Caco-2 (cell line): ENCODE data around the gene IP6K1. TPM values are rescaled to one million over a fixed set of nuclear protein-coding genes. Genes with fewer than 3 reads are reported as not detected.

Source experiments
- BruUV-seq: library from RNA; stranded (reverse); fragments of 400-500 nt; replicated peaks from 2 replicates; lab custom pipeline; 2021; lab: Mats Ljungman, UMichigan
- CTCF ChIA-PET: fragments of 300-600 bp; sonication (Branson Sonifier 250); formaldehyde crosslinking; loops from one replicate; lab custom pipeline; 2022; ENCODE audit warnings: antibody characterized with exemption; lab: Charles Lee
- POLR2A ChIA-PET: fragments of 300-600 bp; sonication (Branson Sonifier 250); formaldehyde crosslinking; loops from one replicate; lab custom pipeline; 2022; ENCODE audit warnings: antibody characterized with exemption; lab: Charles Lee
- DNase-seq, 2 experiments: peaks; one replicate each; pipeline versions ENCODE4 v3.0.0 to v3.0.0-alpha.2; 2020 to 2022
- H3K27me3 ChIP-seq: replicated peaks from 2 replicates; pipeline ENCODE4 v1.6.0; 2011; ENCODE audit warnings: low read length; ENCODE audit not compliant: control insufficient read depth, insufficient read depth
- H3K36me3 ChIP-seq: 2 replicates; pipeline ENCODE4 v1.5.1; 2011; ENCODE audit warnings: low read length; ENCODE audit not compliant: control insufficient read depth, insufficient read depth
- H3K4me1 ChIP-seq: fragments of 250-450 bp; sonication (Bioruptor Pico); 2 replicates; pipeline ENCODE4 v1.5.1; 2020; ENCODE audit warnings: mild to moderate bottlenecking
- H3K4me3 ChIP-seq: 2 replicates; pipeline ENCODE4 v1.5.1; 2011; ENCODE audit warnings: low read depth, mild to moderate bottlenecking, control low read depth, low read length
- H3K9me3 ChIP-seq: fragments of 250-450 bp; sonication (Bioruptor Pico); 2 replicates; pipeline ENCODE4 v1.5.1; 2020; ENCODE audit warnings: mild to moderate bottlenecking, moderate library complexity
- H3K27ac Mint-ChIP-seq: one replicate; pipeline ENCODE4 v1.8.0; 2022; ENCODE audit warnings: mixed read lengths; ENCODE audit not compliant: unreplicated experiment
- H3K27me3 Mint-ChIP-seq: one replicate; pipeline ENCODE4 v1.8.0; 2022; ENCODE audit warnings: mixed read lengths; ENCODE audit not compliant: insufficient read depth, unreplicated experiment
- H3K36me3 Mint-ChIP-seq: one replicate; pipeline ENCODE4 v1.8.0; 2022; ENCODE audit warnings: mild to moderate bottlenecking, mixed read lengths; ENCODE audit not compliant: insufficient read depth, unreplicated experiment
- H3K4me1 Mint-ChIP-seq: one replicate; pipeline ENCODE4 v1.8.0; 2022; ENCODE audit warnings: low read depth, mixed read lengths; ENCODE audit not compliant: unreplicated experiment
- H3K4me3 Mint-ChIP-seq: one replicate; pipeline ENCODE4 v1.8.0; 2022; ENCODE audit warnings: mild to moderate bottlenecking, moderate library complexity, mixed read lengths; ENCODE audit not compliant: unreplicated experiment
- H3K9me3 Mint-ChIP-seq: one replicate; pipeline ENCODE4 v1.8.0; 2022; ENCODE audit warnings: mixed read lengths; ENCODE audit not compliant: unreplicated experiment
- intact Hi-C: fragments of 100-400 bp; cut with micrococcal nuclease; formaldehyde crosslinking; loops from one replicate; pipeline ENCODE4 v1.10.0; 2022; ENCODE audit not compliant: unreplicated experiment
- total RNA-seq: library from RNA; stranded (reverse); gene quantifications from 2 replicates; pipeline ENCODE4 v1.2.3, GENCODE V29; 2022
- TF ChIP-seq, protein P1 (sequence below), 2 experiments: fragments of 200-600 bp in 1 of 2; IDR thresholded peaks; 1 replicate in 1 of 2; 2 replicates in 1 of 2; pipeline versions ENCODE4 v1.5.1 to v1.8.0; 2011 to 2022; ENCODE audit warnings: antibody characterized with exemption in 1 of 2, control low read depth in 1 of 2, inconsistent platforms in 1 of 2, low read depth in 1 of 2, low read length in 1 of 2, mild to moderate bottlenecking in 1 of 2, moderate library complexity in 1 of 2; ENCODE audit not compliant: insufficient read depth in 1 of 2, severe bottlenecking in 1 of 2, unreplicated experiment in 1 of 2

The IP6K1 gene
- total RNA-seq, 1 experiment from 2014 or later: 35.5 TPM

- no TSS peak for BruUV-seq
- H3K4me3 Mint-ChIP-seq: no peak overlapping the region
- no peaks in the 10 kb centered on the region for H3K9me3 Mint-ChIP-seq
- H3K27ac Mint-ChIP-seq: no peak overlapping the region
- H3K27me3 Mint-ChIP-seq: no peaks in the 10 kb centered on the region
- CTCF ChIA-PET: interaction anchor here (0.7 kb wide), 1 partner anchor 10 kb away, joined by 4 read pairs; no protein-coding TSS in a partner anchor
- POLR2A ChIA-PET: no interaction called here
- TF ChIP-seq, protein P1, sequence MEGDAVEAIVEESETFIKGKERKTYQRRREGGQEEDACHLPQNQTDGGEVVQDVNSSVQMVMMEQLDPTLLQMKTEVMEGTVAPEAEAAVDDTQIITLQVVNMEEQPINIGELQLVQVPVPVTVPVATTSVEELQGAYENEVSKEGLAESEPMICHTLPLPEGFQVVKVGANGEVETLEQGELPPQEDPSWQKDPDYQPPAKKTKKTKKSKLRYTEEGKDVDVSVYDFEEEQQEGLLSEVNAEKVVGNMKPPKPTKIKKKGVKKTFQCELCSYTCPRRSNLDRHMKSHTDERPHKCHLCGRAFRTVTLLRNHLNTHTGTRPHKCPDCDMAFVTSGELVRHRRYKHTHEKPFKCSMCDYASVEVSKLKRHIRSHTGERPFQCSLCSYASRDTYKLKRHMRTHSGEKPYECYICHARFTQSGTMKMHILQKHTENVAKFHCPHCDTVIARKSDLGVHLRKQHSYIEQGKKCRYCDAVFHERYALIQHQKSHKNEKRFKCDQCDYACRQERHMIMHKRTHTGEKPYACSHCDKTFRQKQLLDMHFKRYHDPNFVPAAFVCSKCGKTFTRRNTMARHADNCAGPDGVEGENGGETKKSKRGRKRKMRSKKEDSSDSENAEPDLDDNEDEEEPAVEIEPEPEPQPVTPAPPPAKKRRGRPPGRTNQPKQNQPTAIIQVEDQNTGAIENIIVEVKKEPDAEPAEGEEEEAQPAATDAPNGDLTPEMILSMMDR (IDR thresholded peaks at IDR 0.05; ENCODE audit: insufficient read depth in 1 of 2, low read depth in 1 of 2, low read length in 1 of 2, severe bottlenecking in 1 of 2, unreplicated experiment in 1 of 2): no peak
- H3K4me1 Mint-ChIP-seq: no peaks in the 10 kb centered on the region
- Histone ChIP-seq H3K9me3 (no peaks in the 10 kb centered on the region), H3K4me3 (no peak overlapping the region), H3K36me3 (no peaks in the 10 kb centered on the region), H3K4me1 (no peaks in the 10 kb centered on the region), H3K27me3 (no peaks in the 10 kb centered on the region)
- intact Hi-C loops: no loop called here
- peak in 1 of 2 experiments; percentile 32 for DNase-seq
- peaks cover 34% of the 10 kb centered on the region for H3K36me3 Mint-ChIP-seq
These were observed 72.8 kb downstream of the IP6K1 start for GRCh38 chr3:49713336-49714105.

DNA sequence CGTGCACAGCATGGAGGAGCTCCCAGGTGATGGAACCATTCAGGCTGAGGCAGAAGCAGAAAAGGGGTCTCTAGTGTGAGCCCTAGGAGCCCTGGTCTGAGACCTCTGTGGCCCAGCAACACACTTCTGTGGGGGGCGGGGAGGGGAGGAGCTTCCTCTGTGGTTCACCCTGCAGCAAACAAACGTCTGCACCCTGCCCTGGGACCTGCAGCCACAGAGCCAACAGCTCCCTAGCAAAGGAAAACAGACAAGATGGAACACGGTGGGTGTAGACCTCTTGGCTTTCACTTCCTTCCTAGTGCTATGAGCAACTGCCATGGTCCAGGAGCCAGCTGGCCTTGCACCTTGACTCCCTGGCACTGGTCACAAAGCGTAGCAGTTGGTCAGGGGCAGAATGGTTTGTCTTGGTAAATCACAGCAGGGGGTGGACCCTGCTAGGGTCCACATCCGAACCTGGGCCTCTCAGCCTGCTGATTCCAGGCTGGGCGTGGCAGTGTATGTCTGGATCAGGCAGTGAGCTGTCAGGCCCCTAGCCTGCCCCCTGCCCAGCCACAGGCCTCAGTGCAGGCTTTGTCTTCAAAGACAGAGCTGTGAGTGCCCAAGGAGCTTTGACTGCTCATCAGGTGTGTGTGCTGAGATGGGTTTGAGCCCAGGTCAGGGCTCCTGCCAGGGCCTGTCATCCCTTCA lies 73.6 kb downstream of the IP6K1 start:
- H3K4me3 ChIP-seq: no peak overlapping the region
- H3K27me3 ChIP-seq: no peaks in the 10 kb centered on the region
- H3K36me3 Mint-ChIP-seq: peaks cover 28% of the 10 kb centered on the region
- no peaks in the 10 kb centered on the region for H3K4me1 Mint-ChIP-seq
- no peaks in the 10 kb centered on the region for H3K9me3 ChIP-seq
- no peaks in the 10 kb centered on the region for H3K27me3 Mint-ChIP-seq
- no peak overlapping the region for H3K4me3 Mint-ChIP-seq
- BruUV-seq: no TSS peak
- POLR2A ChIA-PET: no interaction called here
- H3K36me3 ChIP-seq: no peaks in the 10 kb centered on the region
- no peak overlapping the region for H3K27ac Mint-ChIP-seq
- intact Hi-C loops: no loop called here
- CTCF ChIA-PET: interaction anchor here (0.7 kb wide), 1 partner anchor 9 kb away, joined by 4 read pairs; no protein-coding TSS in a partner anchor
- TF ChIP-seq, protein P1 (IDR thresholded peaks at IDR 0.05; ENCODE audit: insufficient read depth in 1 of 2, low read depth in 1 of 2, low read length in 1 of 2, severe bottlenecking in 1 of 2, unreplicated experiment in 1 of 2): no peak
- no peaks in the 10 kb centered on the region for H3K4me1 ChIP-seq
- peak in 1 of 2 experiments; percentile 30 for DNase-seq
- no peaks in the 10 kb centered on the region for H3K9me3 Mint-ChIP-seq

- H3K36me3 Mint-ChIP-seq: peaks cover 28% of the 10 kb centered on the region
- ChIA-PET CTCF (no interaction called here), POLR2A (no interaction called here)
- no peaks in the 10 kb centered on the region for H3K27me3 Mint-ChIP-seq
- no TSS peak for BruUV-seq
- no peaks in the 10 kb centered on the region for H3K4me1 Mint-ChIP-seq
- Histone ChIP-seq H3K9me3 (no peaks in the 10 kb centered on the region), H3K36me3 (no peaks in the 10 kb centered on the region), H3K27me3 (no peaks in the 10 kb centered on the region), H3K4me1 (no peaks in the 10 kb centered on the region), H3K4me3 (no peak overlapping the region)
- no peak overlapping the region for H3K27ac Mint-ChIP-seq
- no peak overlapping the region for H3K4me3 Mint-ChIP-seq
- no peaks in the 10 kb centered on the region for H3K9me3 Mint-ChIP-seq
- no peak for DNase-seq
- intact Hi-C loops: no loop called here
- TF ChIP-seq, protein P1 (IDR thresholded peaks at IDR 0.05; ENCODE audit: insufficient read depth in 1 of 2, low read depth in 1 of 2, low read length in 1 of 2, severe bottlenecking in 1 of 2, unreplicated experiment in 1 of 2): no peak
These were observed 74.2 kb downstream of the IP6K1 start for GRCh38 chr3:49712166-49712565.
